ENCODE results near the gene KDM4F.

Gene KDM4F

GRCh38 chr11:95065336-95065735 lies 16.1 kb downstream of the KDM4F start:
- DNase-seq (ENCODE audit: low read depth in 2 of 2), result no peak

- no peak for DNase-seq (ENCODE audit: low read depth in 2 of 2)
These were observed 17.5 kb downstream of the KDM4F start, which contains the start of gene SRSF8 for GRCh38 chr11:95066716-95067038. Gene SRSF8, plus strand, starts transcription at chr11:95066919. Its CDS starts 308 bp downstream, at chr11:95067227.

GRCh38 chr11:95067039-95067840 lies 18.0 kb downstream of the KDM4F start:
- DNase-seq (ENCODE audit: low read depth in 2 of 2), result peak; percentile 37 to 48

GRCh38 chr11:95067841-95068219 lies 18.6 kb downstream of the KDM4F start:
- no peak for DNase-seq (ENCODE audit: low read depth in 2 of 2)

- DNase-seq (ENCODE audit: low read depth in 2 of 2), result peak; percentile 23
These were observed 19.3 kb downstream of the KDM4F start for GRCh38 chr11:95068549-95068948.

GRCh38 chr11:95070471-95070870 lies 21.2 kb downstream of the KDM4F start:
- no peak for DNase-seq (ENCODE audit: low read depth in 2 of 2)

- no peak for DNase-seq (ENCODE audit: low read depth in 2 of 2)
These were observed 23.7 kb downstream of the KDM4F start for GRCh38 chr11:95072948-95073347.

- no peak for DNase-seq (ENCODE audit: low read depth in 2 of 2)
These were observed 25.8 kb downstream of the KDM4F start for GRCh38 chr11:95074792-95075563.

- no peak for DNase-seq (ENCODE audit: low read depth in 2 of 2)
These were observed 27.2 kb downstream of the KDM4F start for GRCh38 chr11:95076416-95076815.

- DNase-seq (ENCODE audit: low read depth in 2 of 2), result no peak
These were observed 27.8 kb downstream of the KDM4F start for GRCh38 chr11:95076981-95077380.

- DNase-seq (ENCODE audit: low read depth in 2 of 2), result no peak
These were observed 29.3 kb downstream of the KDM4F start for GRCh38 chr11:95078526-95078925.

- no peak for DNase-seq (ENCODE audit: low read depth in 2 of 2)
These were observed 31.8 kb downstream of the KDM4F start for GRCh38 chr11:95081010-95081409.

- DNase-seq (ENCODE audit: low read depth in 2 of 2), result no peak
These were observed 32.2 kb downstream of the KDM4F start for GRCh38 chr11:95081412-95081811.

- no peak for DNase-seq (ENCODE audit: low read depth in 2 of 2)
These were observed 33.4 kb downstream of the KDM4F start for GRCh38 chr11:95082576-95083001.

GRCh38 chr11:95084509-95084908 lies 35.3 kb downstream of the KDM4F start:
- DNase-seq (ENCODE audit: low read depth in 2 of 2), result no peak

GRCh38 chr11:95085117-95085816 lies 36.0 kb downstream of the KDM4F start:
- DNase-seq (ENCODE audit: low read depth in 2 of 2), result no peak

- no peak for DNase-seq (ENCODE audit: low read depth in 2 of 2)
These were observed 36.9 kb downstream of the KDM4F start for GRCh38 chr11:95086151-95086550.

- DNase-seq (ENCODE audit: low read depth in 2 of 2), result no peak
These were observed 37.8 kb downstream of the KDM4F start for GRCh38 chr11:95086836-95087570.

GRCh38 chr11:95088946-95089619 lies 39.9 kb downstream of the KDM4F start:
- DNase-seq (ENCODE audit: low read depth in 2 of 2), result no peak

GRCh38 chr11:95089620-95090542 lies 40.7 kb downstream of the KDM4F start, which contains the start of gene ENDOD1:
Gene ENDOD1, plus strand, starts transcription at chr11:95089846. Its CDS starts 82 bp downstream, at chr11:95089928.
- peak; percentile 64 to 66 for DNase-seq (ENCODE audit: low read depth in 2 of 2)
